Fibroblast of the conjunctiva (primary cell): ENCODE data around the gene ARSB.
"Not testable (repeated sequence)": the region's sequence is repeated elsewhere in the genome, so short reads cannot be mapped to it uniquely, and the experiment has no call there.

Source experiments
- DNase-seq: peaks from one replicate; pipeline ENCODE4 v3.0.0-alpha.2; 2010; ENCODE audit warnings: low read depth

ARSB gene

GRCh38 chr5:78779262-78779661 is 205.8 kb downstream of the ARSB start:
- no peak for DNase-seq

GRCh38 chr5:78778538-78778937 is 206.6 kb downstream of the ARSB start:
- no peak for DNase-seq

DNA sequence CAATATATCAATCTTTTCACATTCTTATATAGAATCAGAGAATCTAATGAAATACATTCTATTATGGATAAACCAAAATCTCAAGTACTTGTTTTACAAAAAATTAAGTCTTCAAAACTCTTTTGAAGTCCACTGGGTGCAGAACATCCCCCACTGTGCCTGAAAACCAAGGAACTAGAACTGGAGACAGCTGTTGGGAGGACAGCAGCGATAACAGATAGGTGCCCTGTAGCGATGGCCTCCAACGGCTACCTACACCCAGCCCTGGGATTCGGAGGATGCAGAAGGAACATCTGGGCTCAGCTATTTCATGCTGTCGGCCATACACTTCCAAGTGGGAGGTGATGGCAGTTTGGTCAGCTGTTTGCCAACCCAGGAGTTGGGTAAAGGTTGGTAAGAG is 207.2 kb downstream of the ARSB start:
- DNase-seq, result no peak

GRCh38 chr5:78776637-78777036 is 208.5 kb downstream of the ARSB start:
- no peak for DNase-seq

GRCh38 chr5:78773655-78774054 is 211.5 kb downstream of the ARSB start:
- DNase-seq, result no peak

DNA sequence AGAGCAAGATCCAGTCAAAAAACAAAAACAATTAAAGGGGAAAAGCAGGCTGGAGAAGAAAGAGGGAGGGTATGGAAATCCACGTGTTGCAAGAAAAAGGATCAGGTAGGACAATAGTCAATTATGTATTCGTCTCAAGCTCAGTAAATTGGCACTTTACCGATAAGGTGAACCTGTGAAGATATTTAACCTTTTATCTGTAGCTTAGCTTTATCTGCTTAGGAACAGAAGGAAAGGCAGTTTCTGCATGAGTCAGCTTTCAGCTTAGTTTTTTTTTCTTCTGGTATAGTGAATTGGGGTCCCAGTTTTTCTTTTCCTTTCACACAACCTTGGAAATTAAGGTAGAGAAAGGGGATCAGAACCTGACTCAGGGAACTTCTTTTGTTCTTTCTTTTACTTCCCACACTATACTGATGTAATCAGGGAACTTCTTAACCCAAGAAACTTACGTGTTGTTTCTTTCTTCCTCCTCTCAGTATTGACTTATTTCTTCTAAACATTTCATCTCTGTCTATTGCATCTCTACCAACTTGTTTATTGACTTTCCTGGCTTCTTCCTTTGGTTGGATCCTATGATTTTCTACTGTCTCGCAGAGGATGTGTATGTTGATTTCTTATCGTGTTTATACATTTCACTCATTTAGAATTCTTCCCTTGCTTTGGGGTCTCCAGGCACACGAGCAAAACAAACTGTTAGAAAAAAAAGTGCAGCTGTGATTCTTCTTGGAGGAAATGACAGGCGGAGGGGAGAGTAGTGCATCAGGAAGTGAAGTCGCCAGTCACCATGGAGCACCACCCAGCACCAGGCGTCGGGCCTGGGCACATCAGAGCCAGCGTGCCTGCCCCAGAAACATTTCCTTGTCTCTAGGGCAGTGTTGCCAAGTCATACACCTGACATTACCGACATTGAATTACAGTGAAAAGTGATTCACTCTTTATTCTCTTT is 213.6 kb downstream of the ARSB start:
- DNase-seq, result no peak

DNA sequence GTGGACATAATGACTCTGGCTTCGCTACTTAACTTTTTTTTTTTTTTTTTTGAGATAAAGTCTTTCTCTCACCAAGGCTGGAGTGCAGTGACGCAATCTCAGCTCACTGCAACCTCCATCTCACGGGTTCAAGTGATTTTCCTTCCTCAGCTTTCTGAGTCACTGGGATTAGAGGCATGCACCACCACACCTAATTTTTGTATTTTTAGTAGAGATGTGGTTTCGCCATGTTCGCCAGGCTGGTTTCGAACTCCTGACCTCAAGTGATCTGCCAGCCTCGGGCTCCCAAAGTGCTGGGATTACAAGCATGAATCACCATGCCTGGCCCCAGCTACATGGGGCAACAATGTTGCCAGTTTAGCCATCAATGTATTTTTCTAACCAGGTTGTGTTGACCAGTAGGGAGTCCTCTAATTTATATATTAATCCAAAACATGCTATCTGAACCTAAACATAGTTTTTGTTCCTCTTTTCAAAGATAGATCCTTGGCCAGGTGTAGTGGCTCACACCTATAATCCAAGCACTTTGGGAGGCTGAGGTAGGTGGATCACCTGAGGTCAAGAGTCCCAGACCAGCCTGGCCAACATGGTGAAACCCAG is 216.2 kb downstream of the ARSB start:
- DNase-seq, result no peak

- DNase-seq, result no peak
Observed at GRCh38 chr5:78766412-78766762, 218.7 kb downstream of the ARSB start.

DNA sequence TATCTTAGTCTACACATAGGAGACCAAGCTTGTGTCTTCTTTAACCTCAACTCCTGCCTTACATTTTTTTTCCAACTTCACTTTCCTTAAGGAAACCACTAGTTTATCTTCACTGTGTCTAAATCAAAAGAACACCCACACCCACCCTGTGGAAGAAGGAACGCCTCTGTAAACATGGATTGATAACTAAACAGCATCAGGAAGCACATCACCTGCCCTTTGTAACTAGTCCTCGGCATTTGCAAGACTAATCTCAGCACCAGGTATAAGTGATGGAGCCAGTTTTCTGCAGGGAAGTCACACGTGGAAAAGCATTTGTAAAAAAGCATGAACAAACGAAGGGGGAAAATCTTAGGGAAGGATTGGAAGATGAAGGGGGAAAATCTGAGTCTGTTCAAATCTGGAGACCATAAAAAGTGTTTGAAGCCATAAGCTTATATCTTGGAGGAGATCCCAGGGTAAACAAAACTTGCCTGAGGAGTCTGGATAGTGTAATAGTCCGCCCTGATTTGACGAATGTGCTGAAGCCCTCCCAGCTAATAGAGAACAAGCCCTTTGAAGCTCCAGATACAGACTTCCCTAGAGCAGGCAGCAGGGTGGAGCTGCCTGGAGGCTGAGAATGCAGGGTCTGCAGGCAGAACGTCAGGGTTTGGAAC is 219.2 kb downstream of the ARSB start:
- no peak for DNase-seq

DNA sequence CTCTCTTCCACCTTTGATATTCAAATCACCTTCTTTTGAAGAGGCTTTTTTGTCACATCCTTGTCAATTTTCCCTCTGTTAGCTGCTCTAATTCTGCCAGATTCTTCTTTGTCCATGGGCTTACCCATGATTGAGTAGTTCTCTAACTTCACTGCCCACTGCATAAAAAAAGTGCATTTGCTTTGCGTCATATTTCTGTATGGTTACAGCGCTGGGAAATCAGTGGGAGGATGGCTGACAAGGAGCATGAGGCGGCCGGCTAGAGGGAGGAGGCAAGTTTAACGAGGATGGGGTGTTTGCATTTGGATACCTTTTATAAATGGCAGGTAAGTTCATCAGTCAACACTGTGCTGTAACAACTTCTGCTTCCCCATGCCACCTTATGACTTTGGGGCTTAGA is 220.0 kb downstream of the ARSB start:
- DNase-seq, result no peak

DNA sequence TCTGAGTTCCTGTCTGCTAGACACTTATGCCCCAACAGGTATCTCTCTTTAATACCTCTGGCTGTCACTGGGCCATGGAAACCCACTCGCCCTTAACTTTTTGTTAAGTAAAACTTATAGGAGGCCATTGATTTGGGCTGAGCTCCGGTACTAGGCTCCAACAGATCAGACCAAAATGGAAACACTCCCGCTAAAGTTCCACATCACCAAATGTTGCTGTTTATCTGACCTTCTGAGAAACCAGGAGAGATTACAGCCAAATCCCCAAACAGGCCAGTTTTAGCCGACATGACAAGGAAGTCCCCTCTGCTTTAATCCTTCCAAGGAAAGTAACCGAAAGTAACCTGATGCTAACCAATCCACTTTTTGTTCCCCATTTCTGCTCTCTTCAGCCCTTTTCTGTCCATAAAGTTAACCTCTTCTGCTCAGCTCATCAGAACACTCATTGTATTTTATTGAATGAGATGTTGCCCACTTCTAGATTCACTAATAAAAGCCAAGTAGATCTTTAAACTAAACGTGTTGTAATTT is 221.4 kb downstream of the ARSB start:
- DNase-seq, result no peak

DNA sequence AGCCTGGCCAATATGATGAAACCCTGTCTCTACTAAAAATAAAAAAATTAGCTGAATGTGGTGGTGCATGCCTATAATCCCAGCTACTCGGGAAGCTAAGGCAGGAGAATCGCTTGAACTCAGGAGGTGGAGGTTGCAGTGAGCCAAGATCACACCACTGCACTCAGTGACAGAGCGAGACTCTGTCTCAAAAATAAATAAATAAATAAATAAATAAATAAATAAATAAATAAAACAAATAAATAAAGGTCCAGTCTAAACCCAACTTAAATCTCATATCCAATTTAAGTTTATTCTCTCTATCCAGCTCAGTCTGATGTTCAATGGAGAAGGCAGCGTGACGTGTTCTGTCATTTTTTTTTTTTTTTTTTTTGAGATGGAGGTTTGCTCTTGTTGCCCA is 222.4 kb downstream of the ARSB start:
- not testable (repeated sequence) for DNase-seq

- DNase-seq, result no peak
Observed at GRCh38 chr5:78761840-78762239, 223.3 kb downstream of the ARSB start.

GRCh38 chr5:78760770-78761169 is 224.3 kb downstream of the ARSB start:
- no peak for DNase-seq

DNA sequence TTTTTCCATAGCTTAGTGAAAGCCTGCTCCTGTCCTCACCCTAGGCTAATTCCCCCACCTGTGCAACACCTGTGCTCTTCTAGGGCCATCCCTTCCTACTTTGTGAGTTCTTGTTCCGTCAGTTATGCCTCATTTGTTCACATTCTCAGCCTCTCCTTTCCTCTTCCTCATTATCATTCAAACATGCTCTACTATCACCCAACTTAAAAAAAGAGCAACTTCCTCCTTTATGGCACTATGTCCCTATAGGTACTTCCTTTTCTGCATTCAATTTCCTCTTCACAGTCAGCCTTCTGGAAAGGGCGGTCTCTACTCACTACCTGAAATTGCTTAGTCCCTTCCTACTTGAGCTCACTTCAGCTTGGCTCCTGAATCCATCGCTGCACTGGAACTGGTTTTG is 224.7 kb downstream of the ARSB start:
- DNase-seq, result no peak

GRCh38 chr5:78758169-78758839 is 226.8 kb downstream of the ARSB start:
- DNase-seq, result peak; percentile 35

GRCh38 chr5:78757269-78758053 is 227.6 kb downstream of the ARSB start:
- DNase-seq, result peak; percentile 96

GRCh38 chr5:78756858-78757257 is 228.3 kb downstream of the ARSB start:
- no peak for DNase-seq

GRCh38 chr5:78755822-78756429 is 229.2 kb downstream of the ARSB start:
- DNase-seq, result no peak

DNA sequence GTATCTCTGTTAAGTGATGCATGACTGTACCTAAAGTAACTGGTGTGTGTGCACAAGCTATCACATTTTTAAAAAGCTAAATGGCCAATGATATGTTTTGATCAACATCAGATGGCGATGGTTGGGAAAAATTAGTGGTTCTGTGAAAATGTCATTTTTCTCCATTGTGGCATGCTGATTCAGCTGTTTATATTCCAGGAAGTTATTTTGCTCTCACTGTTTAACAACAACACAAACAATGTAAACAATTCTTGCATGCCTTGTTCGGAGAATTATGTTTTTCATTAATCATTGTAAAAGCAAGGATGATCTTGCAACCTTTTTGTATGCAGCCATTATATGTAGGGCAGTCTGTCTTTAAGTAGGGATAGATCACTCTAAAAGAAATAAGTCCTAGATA is 230.5 kb downstream of the ARSB start:
- no peak for DNase-seq

DNA sequence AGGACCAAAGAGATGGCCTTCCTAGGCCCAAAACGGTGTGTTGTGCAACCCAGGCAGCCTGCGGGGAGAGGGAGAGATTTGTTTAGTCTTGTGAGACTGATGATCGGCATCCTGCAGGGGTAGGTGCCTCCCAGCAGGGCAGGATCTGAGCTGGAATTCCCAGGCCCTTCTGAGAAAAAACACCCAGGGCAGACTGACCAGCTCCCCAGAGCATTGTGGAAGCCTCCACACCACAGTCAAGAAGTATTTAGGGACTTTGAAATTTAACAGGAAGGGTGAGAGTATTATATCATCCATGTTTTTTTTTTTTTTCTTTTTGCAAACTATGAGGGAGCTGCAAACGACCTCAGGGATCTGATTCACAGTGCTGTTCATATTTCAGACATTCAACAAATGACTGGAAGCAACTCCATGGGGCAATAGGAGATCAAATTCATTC is 232.0 kb downstream of the ARSB start:
- DNase-seq, result no peak
